Liver (tissue), 3 donors: ENCODE data around the gene ZCCHC12.

ENCODE experiments used
- EGR1 ChIP-seq, 2 donors: IDR thresholded peaks; 2 replicates each; pipeline ENCODE4 v1.6.1; 2016 to 2018; ENCODE audit warnings: antibody characterized with exemption in 2 of 2, low read depth in 2 of 2
- GABPA ChIP-seq, 2 donors: IDR thresholded peaks in 1 of 2; conservative IDR thresholded peaks in 1 of 2; 2 replicates each; pipeline ENCODE4 v1.6.1; 2016; ENCODE audit warnings: antibody characterized with exemption in 2 of 2, mild to moderate bottlenecking in 1 of 2, moderate library complexity in 1 of 2
- JUND ChIP-seq, 2 donors: IDR thresholded peaks; 2 replicates each; pipeline ENCODE4 v1.6.1; 2016; ENCODE audit warnings: antibody characterized with exemption in 2 of 2
- RXRA ChIP-seq, 2 donors: IDR thresholded peaks; 2 replicates each; pipeline ENCODE4 v1.6.1; 2017 to 2018; ENCODE audit warnings: antibody characterized with exemption in 2 of 2, mild to moderate bottlenecking in 1 of 2
- TF ChIP-seq, protein P1 (sequence below): fragments of 150-350 bp; IDR thresholded peaks from 2 replicates; pipeline ENCODE4 v1.5.1; 2017; ENCODE audit warnings: improper control_type of control experiment, low read depth, low read length; ENCODE audit not compliant: missing input control
- TF ChIP-seq, protein P2 (sequence below): IDR thresholded peaks from 2 replicates; pipeline ENCODE4 v1.6.1; 2016; ENCODE audit warnings: antibody characterized with exemption, mild to moderate bottlenecking
- TF ChIP-seq, protein P3 (sequence below): IDR thresholded peaks from 2 replicates; pipeline ENCODE4 v1.6.1; 2016; ENCODE audit warnings: antibody characterized with exemption
- donor health status: healthy.
- donor health status: healthy.

DNA sequence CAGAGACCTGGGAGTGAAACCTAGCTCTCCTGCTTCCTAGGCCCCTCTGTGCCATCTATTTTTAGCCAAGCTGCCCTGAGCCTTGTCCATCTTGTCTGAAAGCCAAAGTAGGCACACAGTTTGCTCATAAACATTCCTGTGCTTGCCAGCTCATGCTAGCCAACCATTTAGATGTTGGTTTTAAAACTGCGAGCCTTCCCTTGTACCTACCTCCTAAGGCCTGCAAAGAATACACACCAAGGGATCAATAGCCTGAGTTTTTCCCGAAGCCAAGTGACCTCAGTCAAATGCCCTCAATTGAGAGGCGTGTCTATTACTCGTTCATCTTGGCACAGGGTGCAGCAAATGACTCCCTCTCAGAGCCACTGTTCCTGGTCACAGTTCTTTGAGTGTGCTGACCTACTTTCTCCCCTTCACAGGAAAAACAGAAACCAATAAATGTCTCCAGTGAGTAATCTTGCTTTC lies 48.5 kb downstream of the ZCCHC12 start:
- TF ChIP-seq, protein P1, sequence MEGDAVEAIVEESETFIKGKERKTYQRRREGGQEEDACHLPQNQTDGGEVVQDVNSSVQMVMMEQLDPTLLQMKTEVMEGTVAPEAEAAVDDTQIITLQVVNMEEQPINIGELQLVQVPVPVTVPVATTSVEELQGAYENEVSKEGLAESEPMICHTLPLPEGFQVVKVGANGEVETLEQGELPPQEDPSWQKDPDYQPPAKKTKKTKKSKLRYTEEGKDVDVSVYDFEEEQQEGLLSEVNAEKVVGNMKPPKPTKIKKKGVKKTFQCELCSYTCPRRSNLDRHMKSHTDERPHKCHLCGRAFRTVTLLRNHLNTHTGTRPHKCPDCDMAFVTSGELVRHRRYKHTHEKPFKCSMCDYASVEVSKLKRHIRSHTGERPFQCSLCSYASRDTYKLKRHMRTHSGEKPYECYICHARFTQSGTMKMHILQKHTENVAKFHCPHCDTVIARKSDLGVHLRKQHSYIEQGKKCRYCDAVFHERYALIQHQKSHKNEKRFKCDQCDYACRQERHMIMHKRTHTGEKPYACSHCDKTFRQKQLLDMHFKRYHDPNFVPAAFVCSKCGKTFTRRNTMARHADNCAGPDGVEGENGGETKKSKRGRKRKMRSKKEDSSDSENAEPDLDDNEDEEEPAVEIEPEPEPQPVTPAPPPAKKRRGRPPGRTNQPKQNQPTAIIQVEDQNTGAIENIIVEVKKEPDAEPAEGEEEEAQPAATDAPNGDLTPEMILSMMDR: no peak
- TF ChIP-seq, protein P2, sequence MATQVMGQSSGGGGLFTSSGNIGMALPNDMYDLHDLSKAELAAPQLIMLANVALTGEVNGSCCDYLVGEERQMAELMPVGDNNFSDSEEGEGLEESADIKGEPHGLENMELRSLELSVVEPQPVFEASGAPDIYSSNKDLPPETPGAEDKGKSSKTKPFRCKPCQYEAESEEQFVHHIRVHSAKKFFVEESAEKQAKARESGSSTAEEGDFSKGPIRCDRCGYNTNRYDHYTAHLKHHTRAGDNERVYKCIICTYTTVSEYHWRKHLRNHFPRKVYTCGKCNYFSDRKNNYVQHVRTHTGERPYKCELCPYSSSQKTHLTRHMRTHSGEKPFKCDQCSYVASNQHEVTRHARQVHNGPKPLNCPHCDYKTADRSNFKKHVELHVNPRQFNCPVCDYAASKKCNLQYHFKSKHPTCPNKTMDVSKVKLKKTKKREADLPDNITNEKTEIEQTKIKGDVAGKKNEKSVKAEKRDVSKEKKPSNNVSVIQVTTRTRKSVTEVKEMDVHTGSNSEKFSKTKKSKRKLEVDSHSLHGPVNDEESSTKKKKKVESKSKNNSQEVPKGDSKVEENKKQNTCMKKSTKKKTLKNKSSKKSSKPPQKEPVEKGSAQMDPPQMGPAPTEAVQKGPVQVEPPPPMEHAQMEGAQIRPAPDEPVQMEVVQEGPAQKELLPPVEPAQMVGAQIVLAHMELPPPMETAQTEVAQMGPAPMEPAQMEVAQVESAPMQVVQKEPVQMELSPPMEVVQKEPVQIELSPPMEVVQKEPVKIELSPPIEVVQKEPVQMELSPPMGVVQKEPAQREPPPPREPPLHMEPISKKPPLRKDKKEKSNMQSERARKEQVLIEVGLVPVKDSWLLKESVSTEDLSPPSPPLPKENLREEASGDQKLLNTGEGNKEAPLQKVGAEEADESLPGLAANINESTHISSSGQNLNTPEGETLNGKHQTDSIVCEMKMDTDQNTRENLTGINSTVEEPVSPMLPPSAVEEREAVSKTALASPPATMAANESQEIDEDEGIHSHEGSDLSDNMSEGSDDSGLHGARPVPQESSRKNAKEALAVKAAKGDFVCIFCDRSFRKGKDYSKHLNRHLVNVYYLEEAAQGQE: no peak
- TF ChIP-seq, protein P3, sequence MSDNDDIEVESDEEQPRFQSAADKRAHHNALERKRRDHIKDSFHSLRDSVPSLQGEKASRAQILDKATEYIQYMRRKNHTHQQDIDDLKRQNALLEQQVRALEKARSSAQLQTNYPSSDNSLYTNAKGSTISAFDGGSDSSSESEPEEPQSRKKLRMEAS: no peak
- peak; percentile 63 to 72 for TF ChIP-seq JUND (IDR thresholded peaks at IDR 0.05)
- TF ChIP-seq EGR1 (IDR thresholded peaks at IDR 0.05; ENCODE audit: low read depth in 2 of 2): no peak
- TF ChIP-seq GABPA (IDR thresholded peaks at IDR 0.05 in 1 of 2, conservative IDR thresholded peaks at IDR 0.05 in 1 of 2): no peak
- TF ChIP-seq RXRA (IDR thresholded peaks at IDR 0.05): peak; percentile 91
